Stimulated activated CD8-positive, alpha-beta memory T cell treated with anti-CD3 and anti-CD28 coated beads, Interleukin-7, amount 100 ng/mL, for 48 hours (primary cell): ENCODE measurements around the gene NCAPD3.
A peak's percentile ranks its signal among the peaks of the same experiment; 100 is the strongest.
"Not testable (repeated sequence)": the region's sequence is repeated elsewhere in the genome, so short reads cannot be mapped to it uniquely, and the experiment has no call there.

Experiments
- DNase-seq, 2 donors: peaks; one replicate each; pipeline ENCODE4 v3.0.0-alpha.2; 2020; ENCODE audit warnings: low read depth in 1 of 2; ENCODE audit errors: extremely low read depth in 1 of 2

Gene NCAPD3

GRCh38 chr11:134224710-134225664 lies 1.2 kb upstream of the NCAPD3 start:
- DNase-seq: peak; percentile 25 to 52

GRCh38 chr11:134223121-134223520 lies 646 bp downstream of the NCAPD3 start:
- DNase-seq: no peak

GRCh38 chr11:134216816-134217215 lies 7.0 kb downstream of the NCAPD3 start:
- no peak for DNase-seq

- no peak for DNase-seq
These were observed 7.9 kb downstream of the NCAPD3 start for GRCh38 chr11:134215836-134216235.

- DNase-seq: peak in 1 of 2 donors; percentile 42
These were observed 16.1 kb downstream of the NCAPD3 start for GRCh38 chr11:134207538-134208239.

- no peak for DNase-seq
These were observed 17.6 kb downstream of the NCAPD3 start for GRCh38 chr11:134206185-134206584.

- no peak for DNase-seq
These were observed 18.0 kb downstream of the NCAPD3 start for GRCh38 chr11:134205729-134206128.

- DNase-seq: no peak
These were observed 21.1 kb downstream of the NCAPD3 start for GRCh38 chr11:134202661-134203060.

- DNase-seq: no peak
These were observed 23.1 kb downstream of the NCAPD3 start for GRCh38 chr11:134200688-134201087.

- DNase-seq: no peak
These were observed 24.2 kb downstream of the NCAPD3 start for GRCh38 chr11:134199531-134199930.

- no peak for DNase-seq
These were observed 27.0 kb downstream of the NCAPD3 start for GRCh38 chr11:134196756-134197155.

- DNase-seq: not testable (repeated sequence)
These were observed 35.7 kb downstream of the NCAPD3 start for GRCh38 chr11:134188092-134188491.

GRCh38 chr11:134181707-134182106 lies 42.1 kb downstream of the NCAPD3 start:
- DNase-seq: no peak

GRCh38 chr11:134178032-134178674 lies 45.6 kb downstream of the NCAPD3 start:
- DNase-seq: no peak

GRCh38 chr11:134176284-134176683 lies 47.5 kb downstream of the NCAPD3 start:
- no peak for DNase-seq

- no peak for DNase-seq
These were observed 50.5 kb downstream of the NCAPD3 start for GRCh38 chr11:134173296-134173695.

GRCh38 chr11:134171951-134172350 lies 51.8 kb downstream of the NCAPD3 start:
- no peak for DNase-seq

GRCh38 chr11:134170919-134171281 lies 52.9 kb downstream of the NCAPD3 start:
- DNase-seq: no peak

GRCh38 chr11:134170177-134170918 lies 53.4 kb downstream of the NCAPD3 start:
- DNase-seq: no peak

GRCh38 chr11:134164490-134165370 lies 59.0 kb downstream of the NCAPD3 start:
- DNase-seq: no peak
